ENCODE results near the gene TOP3B.

TOP3B gene

DNA sequence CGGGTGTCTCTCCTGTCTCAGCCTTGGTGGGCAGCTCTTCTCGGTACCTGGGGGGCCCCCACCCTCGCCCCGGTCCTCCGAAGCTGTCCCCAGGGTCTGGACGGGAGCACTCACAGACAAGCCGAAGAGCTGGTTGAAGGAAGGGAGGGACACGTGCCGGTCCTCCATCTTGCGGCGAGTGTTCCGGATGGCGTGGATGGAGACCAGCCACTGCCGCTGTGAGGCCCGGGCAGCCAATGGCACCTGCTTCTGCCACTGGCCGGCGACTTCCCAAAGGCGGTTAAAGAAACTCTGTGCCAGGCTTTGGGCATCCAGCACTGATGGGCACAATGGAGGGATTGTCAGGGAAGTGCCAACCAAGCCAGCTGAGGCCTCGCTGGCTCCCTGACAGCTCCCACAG, 48.7 kb downstream of the TOP3B start:
- no peak for TF ChIP-seq BACH2 (CRISPR knock-in tag; IDR thresholded peaks at IDR 0.05; ENCODE audit: borderline replicate concordance)
- no peak for TF ChIP-seq ZNF565 (CRISPR knock-in tag; conservative IDR thresholded peaks at IDR 0.05; ENCODE audit: low read depth)
- no peak for TF ChIP-seq GLIS3 (CRISPR knock-in tag; IDR thresholded peaks at IDR 0.05)
- TF ChIP-seq ZFP30 (CRISPR knock-in tag; IDR thresholded peaks at IDR 0.05): no peak
- TF ChIP-seq SNAI2 (CRISPR knock-in tag; IDR thresholded peaks at IDR 0.05): no peak
- TF ChIP-seq CSDC2 (CRISPR knock-in tag; IDR thresholded peaks at IDR 0.05): no peak
- TF ChIP-seq TOX (CRISPR knock-in tag; IDR thresholded peaks at IDR 0.05; ENCODE audit: borderline replicate concordance): no peak
- TF ChIP-seq, protein P1, sequence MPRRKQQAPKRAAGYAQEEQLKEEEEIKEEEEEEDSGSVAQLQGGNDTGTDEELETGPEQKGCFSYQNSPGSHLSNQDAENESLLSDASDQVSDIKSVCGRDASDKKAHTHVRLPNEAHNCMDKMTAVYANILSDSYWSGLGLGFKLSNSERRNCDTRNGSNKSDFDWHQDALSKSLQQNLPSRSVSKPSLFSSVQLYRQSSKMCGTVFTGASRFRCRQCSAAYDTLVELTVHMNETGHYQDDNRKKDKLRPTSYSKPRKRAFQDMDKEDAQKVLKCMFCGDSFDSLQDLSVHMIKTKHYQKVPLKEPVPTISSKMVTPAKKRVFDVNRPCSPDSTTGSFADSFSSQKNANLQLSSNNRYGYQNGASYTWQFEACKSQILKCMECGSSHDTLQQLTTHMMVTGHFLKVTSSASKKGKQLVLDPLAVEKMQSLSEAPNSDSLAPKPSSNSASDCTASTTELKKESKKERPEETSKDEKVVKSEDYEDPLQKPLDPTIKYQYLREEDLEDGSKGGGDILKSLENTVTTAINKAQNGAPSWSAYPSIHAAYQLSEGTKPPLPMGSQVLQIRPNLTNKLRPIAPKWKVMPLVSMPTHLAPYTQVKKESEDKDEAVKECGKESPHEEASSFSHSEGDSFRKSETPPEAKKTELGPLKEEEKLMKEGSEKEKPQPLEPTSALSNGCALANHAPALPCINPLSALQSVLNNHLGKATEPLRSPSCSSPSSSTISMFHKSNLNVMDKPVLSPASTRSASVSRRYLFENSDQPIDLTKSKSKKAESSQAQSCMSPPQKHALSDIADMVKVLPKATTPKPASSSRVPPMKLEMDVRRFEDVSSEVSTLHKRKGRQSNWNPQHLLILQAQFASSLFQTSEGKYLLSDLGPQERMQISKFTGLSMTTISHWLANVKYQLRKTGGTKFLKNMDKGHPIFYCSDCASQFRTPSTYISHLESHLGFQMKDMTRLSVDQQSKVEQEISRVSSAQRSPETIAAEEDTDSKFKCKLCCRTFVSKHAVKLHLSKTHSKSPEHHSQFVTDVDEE (CRISPR knock-in tag; IDR thresholded peaks at IDR 0.05): no peak
- TF ChIP-seq TCF4 (CRISPR knock-in tag; IDR thresholded peaks at IDR 0.05; ENCODE audit: borderline replicate concordance): no peak
- TF ChIP-seq ZFP3 (CRISPR knock-in tag; IDR thresholded peaks at IDR 0.05): no peak
- no peak for TF ChIP-seq PATZ1 (CRISPR knock-in tag; IDR thresholded peaks at IDR 0.05; ENCODE audit: borderline replicate concordance)
- TF ChIP-seq, protein P2, sequence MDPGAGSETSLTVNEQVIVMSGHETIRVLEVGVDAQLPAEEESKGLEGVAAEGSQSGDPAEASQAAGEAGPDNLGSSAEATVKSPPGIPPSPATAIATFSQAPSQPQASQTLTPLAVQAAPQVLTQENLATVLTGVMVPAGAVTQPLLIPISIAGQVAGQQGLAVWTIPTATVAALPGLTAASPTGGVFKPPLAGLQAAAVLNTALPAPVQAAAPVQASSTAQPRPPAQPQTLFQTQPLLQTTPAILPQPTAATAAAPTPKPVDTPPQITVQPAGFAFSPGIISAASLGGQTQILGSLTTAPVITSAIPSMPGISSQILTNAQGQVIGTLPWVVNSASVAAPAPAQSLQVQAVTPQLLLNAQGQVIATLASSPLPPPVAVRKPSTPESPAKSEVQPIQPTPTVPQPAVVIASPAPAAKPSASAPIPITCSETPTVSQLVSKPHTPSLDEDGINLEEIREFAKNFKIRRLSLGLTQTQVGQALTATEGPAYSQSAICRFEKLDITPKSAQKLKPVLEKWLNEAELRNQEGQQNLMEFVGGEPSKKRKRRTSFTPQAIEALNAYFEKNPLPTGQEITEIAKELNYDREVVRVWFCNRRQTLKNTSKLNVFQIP (CRISPR knock-in tag; IDR thresholded peaks at IDR 0.05; ENCODE audit: borderline replicate concordance, low read depth): no peak
- TF ChIP-seq ZC3H10 (CRISPR knock-in tag; IDR thresholded peaks at IDR 0.05): no peak
- no peak for ATAC-seq

GRCh38 chr22:21933413-21933812, 49.2 kb downstream of the TOP3B start:
- TF ChIP-seq RARB (CRISPR knock-in tag; IDR thresholded peaks at IDR 0.05): no peak
- TF ChIP-seq, protein P3, sequence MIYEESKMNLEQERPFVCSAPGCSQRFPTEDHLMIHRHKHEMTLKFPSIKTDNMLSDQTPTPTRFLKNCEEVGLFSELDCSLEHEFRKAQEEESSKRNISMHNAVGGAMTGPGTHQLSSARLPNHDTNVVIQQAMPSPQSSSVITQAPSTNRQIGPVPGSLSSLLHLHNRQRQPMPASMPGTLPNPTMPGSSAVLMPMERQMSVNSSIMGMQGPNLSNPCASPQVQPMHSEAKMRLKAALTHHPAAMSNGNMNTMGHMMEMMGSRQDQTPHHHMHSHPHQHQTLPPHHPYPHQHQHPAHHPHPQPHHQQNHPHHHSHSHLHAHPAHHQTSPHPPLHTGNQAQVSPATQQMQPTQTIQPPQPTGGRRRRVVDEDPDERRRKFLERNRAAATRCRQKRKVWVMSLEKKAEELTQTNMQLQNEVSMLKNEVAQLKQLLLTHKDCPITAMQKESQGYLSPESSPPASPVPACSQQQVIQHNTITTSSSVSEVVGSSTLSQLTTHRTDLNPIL (CRISPR knock-in tag; IDR thresholded peaks at IDR 0.05; ENCODE audit: low read depth): no peak
- no peak for TF ChIP-seq TOX (CRISPR knock-in tag; IDR thresholded peaks at IDR 0.05; ENCODE audit: borderline replicate concordance)
- TF ChIP-seq, protein P2 (CRISPR knock-in tag; IDR thresholded peaks at IDR 0.05; ENCODE audit: borderline replicate concordance, low read depth): no peak
- no peak for TF ChIP-seq SNAI2 (CRISPR knock-in tag; IDR thresholded peaks at IDR 0.05)
- TF ChIP-seq ZFP3 (CRISPR knock-in tag; IDR thresholded peaks at IDR 0.05): no peak
- TF ChIP-seq ZNF70 (CRISPR knock-in tag; IDR thresholded peaks at IDR 0.05): no peak
- no peak for TF ChIP-seq CSDC2 (CRISPR knock-in tag; IDR thresholded peaks at IDR 0.05)
- TF ChIP-seq ZNF565 (CRISPR knock-in tag; conservative IDR thresholded peaks at IDR 0.05; ENCODE audit: low read depth): no peak
- TF ChIP-seq CSRNP3 (CRISPR knock-in tag; IDR thresholded peaks at IDR 0.05): no peak
- no peak for TF ChIP-seq ARNTL (CRISPR knock-in tag; IDR thresholded peaks at IDR 0.05; ENCODE audit: borderline replicate concordance, low read depth)
- no peak for TF ChIP-seq ISL1 (CRISPR knock-in tag; IDR thresholded peaks at IDR 0.05)
- no peak for TF ChIP-seq ZNF8 (CRISPR knock-in tag; IDR thresholded peaks at IDR 0.05)
- TF ChIP-seq PPARA (CRISPR knock-in tag; IDR thresholded peaks at IDR 0.05; ENCODE audit: borderline replicate concordance): no peak
- TF ChIP-seq OSR1 (CRISPR knock-in tag; IDR thresholded peaks at IDR 0.05): no peak
- TF ChIP-seq ESRRG (CRISPR knock-in tag; IDR thresholded peaks at IDR 0.05): no peak
- no peak for TF ChIP-seq PATZ1 (CRISPR knock-in tag; IDR thresholded peaks at IDR 0.05; ENCODE audit: borderline replicate concordance)
- TF ChIP-seq ZFP30 (CRISPR knock-in tag; IDR thresholded peaks at IDR 0.05): no peak
- no peak for TF ChIP-seq ZC3H10 (CRISPR knock-in tag; IDR thresholded peaks at IDR 0.05)
- no peak for TF ChIP-seq TCF4 (CRISPR knock-in tag; IDR thresholded peaks at IDR 0.05; ENCODE audit: borderline replicate concordance)
- no peak for ATAC-seq

Measured in SK-N-SH treated with all-trans-retinoic acid at 6 μM for 48 hours (cell line).